Measurements from ENCODE around the gene DAP.
A peak's percentile ranks its signal among the peaks of the same experiment; 100 is the strongest.

DAP gene

DNA sequence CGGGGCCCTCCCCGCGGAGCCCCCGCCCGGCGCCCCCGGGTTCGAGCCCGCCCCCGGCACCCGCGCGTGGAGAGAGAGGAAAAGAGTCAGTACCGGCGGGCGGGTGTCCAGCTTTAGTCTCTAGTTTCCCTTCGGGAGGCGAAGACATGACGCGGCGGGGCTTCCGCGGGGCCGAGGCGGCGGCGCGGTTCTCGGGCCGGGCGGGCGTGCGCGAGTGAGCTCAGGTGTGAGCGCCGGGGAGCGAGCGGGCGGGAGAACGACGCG is 181 bp downstream of the DAP start:
- TF ChIP-seq, protein P1, sequence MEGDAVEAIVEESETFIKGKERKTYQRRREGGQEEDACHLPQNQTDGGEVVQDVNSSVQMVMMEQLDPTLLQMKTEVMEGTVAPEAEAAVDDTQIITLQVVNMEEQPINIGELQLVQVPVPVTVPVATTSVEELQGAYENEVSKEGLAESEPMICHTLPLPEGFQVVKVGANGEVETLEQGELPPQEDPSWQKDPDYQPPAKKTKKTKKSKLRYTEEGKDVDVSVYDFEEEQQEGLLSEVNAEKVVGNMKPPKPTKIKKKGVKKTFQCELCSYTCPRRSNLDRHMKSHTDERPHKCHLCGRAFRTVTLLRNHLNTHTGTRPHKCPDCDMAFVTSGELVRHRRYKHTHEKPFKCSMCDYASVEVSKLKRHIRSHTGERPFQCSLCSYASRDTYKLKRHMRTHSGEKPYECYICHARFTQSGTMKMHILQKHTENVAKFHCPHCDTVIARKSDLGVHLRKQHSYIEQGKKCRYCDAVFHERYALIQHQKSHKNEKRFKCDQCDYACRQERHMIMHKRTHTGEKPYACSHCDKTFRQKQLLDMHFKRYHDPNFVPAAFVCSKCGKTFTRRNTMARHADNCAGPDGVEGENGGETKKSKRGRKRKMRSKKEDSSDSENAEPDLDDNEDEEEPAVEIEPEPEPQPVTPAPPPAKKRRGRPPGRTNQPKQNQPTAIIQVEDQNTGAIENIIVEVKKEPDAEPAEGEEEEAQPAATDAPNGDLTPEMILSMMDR (IDR thresholded peaks at IDR 0.05; ENCODE audit: insufficient read depth, low read depth, low read length, missing control alignments), result no peak
- peak overlapping the region; percentile 57 for H3K4me3 ChIP-seq (ENCODE audit: low read depth, low read length)
- DNase-seq (ENCODE audit: low read depth), result no peak

DNA sequence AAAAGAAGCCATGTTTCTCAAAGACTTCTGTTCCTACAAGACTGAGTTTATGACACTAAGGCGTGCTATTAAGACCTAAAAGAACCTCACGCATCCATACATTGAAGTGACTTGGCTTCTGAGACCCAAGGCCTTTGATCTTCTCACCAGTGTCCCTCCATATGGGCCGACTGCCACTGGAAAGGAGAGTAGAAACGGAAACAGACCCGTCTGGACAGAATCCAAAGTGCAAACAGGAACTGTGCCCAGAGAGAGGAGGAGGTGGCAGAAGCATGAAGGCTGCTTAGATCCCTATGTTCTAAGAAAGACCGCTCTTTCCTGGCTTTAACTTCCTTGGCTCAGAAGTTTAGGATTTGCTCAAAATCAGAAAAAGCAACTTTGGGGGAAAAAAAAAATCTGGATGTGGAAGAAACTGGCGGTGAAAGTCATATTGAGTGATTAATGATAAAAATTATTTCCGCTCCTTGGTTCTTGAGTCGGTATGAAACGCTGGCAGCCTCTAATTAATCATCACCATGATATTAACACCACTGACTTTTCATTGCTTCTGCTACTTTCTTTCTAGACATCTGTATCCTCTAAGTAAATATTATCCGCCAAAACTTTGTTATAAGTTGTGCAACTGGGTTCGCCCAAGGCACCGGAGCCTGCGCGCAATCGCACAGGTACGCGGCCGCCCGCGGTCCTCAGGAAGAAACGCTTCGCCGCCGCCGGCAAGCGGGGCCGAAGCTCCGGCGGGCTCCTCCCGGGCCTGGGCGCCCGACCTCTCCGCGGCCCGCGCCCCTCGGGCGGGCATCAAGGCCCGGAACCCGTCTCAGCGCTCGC is 726 bp downstream of the DAP start:
- peak overlapping the region; percentile 57 for H3K4me3 ChIP-seq (ENCODE audit: low read depth, low read length)
- peak; percentile 57 for DNase-seq (ENCODE audit: low read depth)
- TF ChIP-seq, protein P1 (IDR thresholded peaks at IDR 0.05; ENCODE audit: insufficient read depth, low read depth, low read length, missing control alignments), result no peak

DNA sequence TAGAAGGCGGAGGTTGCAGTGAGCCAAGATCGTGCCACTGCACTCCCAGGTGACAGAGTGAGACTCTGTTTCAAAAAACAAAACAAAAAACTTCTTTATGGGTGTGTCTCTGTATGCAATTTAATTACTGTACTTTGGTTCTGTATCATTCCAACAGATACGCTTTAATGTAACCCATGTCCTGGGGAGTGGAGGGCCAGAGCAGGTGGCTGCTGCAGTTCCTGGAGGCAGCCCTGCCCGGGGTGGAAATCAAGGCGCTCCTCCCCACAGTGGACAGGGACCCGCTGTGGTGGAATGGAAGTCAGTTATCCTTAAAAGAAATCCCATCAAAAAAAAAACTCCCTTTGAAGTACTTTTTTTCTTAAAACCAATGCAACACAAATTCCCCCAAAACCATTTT is 1.9 kb downstream of the DAP start:
- no peak for DNase-seq (ENCODE audit: low read depth)
- TF ChIP-seq, protein P1 (IDR thresholded peaks at IDR 0.05; ENCODE audit: insufficient read depth, low read depth, low read length, missing control alignments), result no peak
- peak overlapping the region; percentile 57 for H3K4me3 ChIP-seq (ENCODE audit: low read depth, low read length)

- DNase-seq (ENCODE audit: low read depth), result no peak
- TF ChIP-seq, protein P1 (IDR thresholded peaks at IDR 0.05; ENCODE audit: insufficient read depth, low read depth, low read length, missing control alignments), result no peak
- H3K4me3 ChIP-seq (ENCODE audit: low read depth, low read length), result no peak overlapping the region
Observed at GRCh38 chr5:10757922-10758555, 3.0 kb downstream of the DAP start.

- TF ChIP-seq, protein P1 (IDR thresholded peaks at IDR 0.05; ENCODE audit: insufficient read depth, low read depth, low read length, missing control alignments), result no peak
- H3K4me3 ChIP-seq (ENCODE audit: low read depth, low read length), result no peak overlapping the region
- DNase-seq (ENCODE audit: low read depth), result no peak
Observed at GRCh38 chr5:10757043-10757442, 4.0 kb downstream of the DAP start.

GRCh38 chr5:10756549-10756948 is 4.5 kb downstream of the DAP start:
- peak; percentile 57 for DNase-seq (ENCODE audit: low read depth)
- TF ChIP-seq, protein P1 (IDR thresholded peaks at IDR 0.05; ENCODE audit: insufficient read depth, low read depth, low read length, missing control alignments), result no peak
- H3K4me3 ChIP-seq (ENCODE audit: low read depth, low read length), result no peak overlapping the region

Measured in GM12865 (cell line).